ENCODE data around the gene PSMG4. TPM values are rescaled to one million over a fixed set of nuclear protein-coding genes. Genes with fewer than 3 reads are reported as not detected.

The PSMG4 gene
- total and polyA plus RNA-seq, 9 of the 15 experiments (the other 6 are each of a cell fraction or from before 2014, with no cell fraction given) = 12.9 to 185 (median 52.0) TPM

GRCh38 chr6:3258720-3259490 is at the start of gene PSMG4 (continued):
- no peak for TF ChIP-seq ATF6 (CRISPR knock-in tag; IDR thresholded peaks at IDR 0.05)
- TF ChIP-seq ZNF764 (CRISPR knock-in tag; IDR thresholded peaks at IDR 0.05; ENCODE audit: low read depth) = no peak
- no peak for TF ChIP-seq DLX4 (CRISPR knock-in tag; IDR thresholded peaks at IDR 0.05)
- TF ChIP-seq CTBP1 (IDR thresholded peaks at IDR 0.05; ENCODE audit: borderline replicate concordance) = peak; percentile 78; the same call in 1 of the 2 replicates
- no peak for TF ChIP-seq PPARD (CRISPR knock-in tag; IDR thresholded peaks at IDR 0.05)
- no peak for TF ChIP-seq NR2C1 (IDR thresholded peaks at IDR 0.05)
- no peak for TF ChIP-seq NR2C1 (tag; IDR thresholded peaks at IDR 0.05)
- TF ChIP-seq TBL1XR1 (IDR thresholded peaks at IDR 0.05; ENCODE audit: low read length in 2 of 2) = peak in 1 of 2 experiments; percentile 54; a peak in 1 of 4 replicates
- TF ChIP-seq PRDM10 (IDR thresholded peaks at IDR 0.05; ENCODE audit: partially characterized antibody) = no peak
- no peak for TF ChIP-seq MBD1 (CRISPR knock-in tag; IDR thresholded peaks at IDR 0.05)
- TF ChIP-seq HES1 (IDR thresholded peaks at IDR 0.05; ENCODE audit: low read depth) = no peak
- peak; percentile 88; the same call in 1 of the 2 replicates for TF ChIP-seq PHF8 (IDR thresholded peaks at IDR 0.05; ENCODE audit: borderline replicate concordance, low read length)
- no peak for TF ChIP-seq ILF3 (IDR thresholded peaks at IDR 0.05; ENCODE audit: borderline replicate concordance)
- TF ChIP-seq ZNF586 (CRISPR knock-in tag; conservative IDR thresholded peaks at IDR 0.05) = no peak
- no peak for TF ChIP-seq GTF2A2 (tag; IDR thresholded peaks at IDR 0.05)
- TF ChIP-seq ZNF668 (CRISPR knock-in tag; IDR thresholded peaks at IDR 0.05) = 0 out of 2 replicates have a peak, but pooled peaks have one; percentile 7
- 0 out of 4 replicates have a peak, but pooled peaks of 1 of the 2 experiments have one; percentile 49 for TF ChIP-seq RCOR1 (IDR thresholded peaks at IDR 0.05; ENCODE audit: borderline replicate concordance in 1 of 2, low read depth in 2 of 2, low read length in 2 of 2)
- TF ChIP-seq ELF1 (tag; IDR thresholded peaks at IDR 0.05) = peak; percentile 78
